Measurements from ENCODE around the gene CELSR3. TPM values are rescaled to one million over a fixed set of nuclear protein-coding genes. Genes with fewer than 3 reads are reported as not detected.

Gene CELSR3
- total RNA-seq, 1 donor from 2014 or later: 3.4 TPM

DNA sequence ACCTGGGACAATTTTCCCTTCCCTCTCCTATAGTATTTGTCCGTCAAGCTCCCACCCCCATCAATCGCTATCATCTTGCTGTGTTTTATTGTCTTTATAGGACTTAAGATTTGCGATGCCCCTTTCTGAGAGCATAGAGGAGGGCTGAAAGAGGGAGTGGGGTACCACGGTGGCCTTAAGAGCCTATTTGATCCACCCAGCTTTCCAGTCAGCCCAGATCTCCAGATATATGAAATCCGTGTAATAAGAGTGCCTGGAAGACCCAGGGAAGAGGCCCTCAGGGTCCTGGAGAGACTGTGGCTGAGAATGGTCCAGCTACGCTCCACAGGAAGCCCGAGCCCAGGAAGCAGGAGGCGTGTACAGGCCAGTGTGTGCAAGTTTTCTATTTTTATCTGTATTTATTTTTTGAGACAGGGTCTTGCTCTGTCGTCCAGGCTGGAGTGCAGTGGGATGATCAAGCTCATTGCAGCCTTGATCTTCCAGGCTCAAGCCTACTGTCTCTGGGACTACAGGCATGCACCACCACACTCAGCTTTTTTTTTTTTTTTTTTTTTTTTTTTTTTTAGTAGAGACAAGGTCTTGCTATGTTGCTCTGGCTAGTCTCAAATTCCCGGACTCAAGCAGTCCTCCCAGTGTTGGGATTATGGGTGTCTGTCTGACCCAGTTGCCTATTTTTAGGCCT, 24.0 kb upstream of the CELSR3 start:
- peak; percentile 39 for DNase-seq (ENCODE audit: low spot score)

DNA sequence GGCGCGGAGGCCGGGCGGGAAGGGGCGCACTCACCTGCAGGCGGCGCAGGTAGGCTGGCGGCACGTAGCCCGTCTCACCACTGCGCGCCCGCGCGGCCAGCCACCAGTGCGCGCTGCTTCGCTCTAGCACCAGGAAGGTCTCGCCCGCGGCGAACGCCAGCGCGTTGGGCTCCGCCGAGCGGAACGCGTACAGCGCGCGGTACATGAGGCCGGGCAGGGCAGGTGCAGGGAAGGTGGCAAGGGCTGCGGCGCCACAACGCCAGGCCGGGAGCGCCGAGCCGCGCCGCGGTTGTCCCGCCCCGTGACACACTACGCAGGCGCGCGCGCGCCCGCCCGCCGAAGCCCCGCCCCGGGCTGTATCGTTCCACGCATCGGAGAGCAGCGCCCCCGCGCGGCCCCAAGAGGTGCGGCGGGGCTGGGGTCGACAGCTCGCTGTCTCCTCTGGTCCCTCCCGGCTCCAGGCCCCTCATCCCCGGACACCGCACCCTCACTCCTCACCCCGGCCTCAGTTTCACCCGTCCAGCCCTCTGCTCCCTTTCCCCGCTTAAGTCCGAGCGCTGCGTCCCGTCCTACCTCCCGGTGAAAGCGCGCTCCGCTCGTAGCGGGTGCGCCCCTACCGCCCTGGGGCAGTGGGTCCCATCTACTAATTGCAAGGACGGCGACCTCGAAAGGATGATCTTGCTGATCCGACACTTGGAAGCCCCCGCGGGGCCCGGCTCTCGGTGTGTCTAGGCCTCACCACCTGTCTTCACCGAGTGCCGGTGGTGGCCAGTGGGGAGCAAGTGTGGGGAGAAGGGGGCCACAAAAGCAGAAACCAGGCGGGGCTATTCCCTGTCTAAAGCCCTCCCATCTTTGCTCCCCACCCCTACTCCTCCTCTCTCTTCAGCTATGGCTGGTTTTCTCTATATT, 23.2 kb upstream of the CELSR3 start, which contains the start of gene NCKIPSD:
NCKIPSD (minus strand) TSS at position 313 of the 909 bp plus-strand sequence; CDS start at position 205, 108 bp downstream.
- peak; percentile 90 for DNase-seq (ENCODE audit: low spot score)

DNA sequence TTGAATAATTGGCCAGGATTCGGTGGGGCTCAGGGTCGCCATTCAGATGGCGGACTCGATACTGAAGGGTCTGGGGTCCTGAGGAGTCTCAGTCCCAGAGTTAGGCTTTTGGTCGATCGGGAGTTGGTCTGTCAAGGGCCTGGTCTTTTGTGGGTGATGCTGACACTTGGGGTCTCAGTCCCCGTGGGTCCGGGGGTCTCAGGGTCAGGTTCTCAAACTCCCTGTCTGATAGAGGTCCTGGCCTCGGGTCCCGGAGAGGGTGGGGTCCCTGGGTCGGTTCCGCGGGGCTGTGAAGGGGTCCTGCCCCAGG, 22.6 kb upstream of the CELSR3 start:
- DNase-seq (ENCODE audit: low spot score): no peak

DNA sequence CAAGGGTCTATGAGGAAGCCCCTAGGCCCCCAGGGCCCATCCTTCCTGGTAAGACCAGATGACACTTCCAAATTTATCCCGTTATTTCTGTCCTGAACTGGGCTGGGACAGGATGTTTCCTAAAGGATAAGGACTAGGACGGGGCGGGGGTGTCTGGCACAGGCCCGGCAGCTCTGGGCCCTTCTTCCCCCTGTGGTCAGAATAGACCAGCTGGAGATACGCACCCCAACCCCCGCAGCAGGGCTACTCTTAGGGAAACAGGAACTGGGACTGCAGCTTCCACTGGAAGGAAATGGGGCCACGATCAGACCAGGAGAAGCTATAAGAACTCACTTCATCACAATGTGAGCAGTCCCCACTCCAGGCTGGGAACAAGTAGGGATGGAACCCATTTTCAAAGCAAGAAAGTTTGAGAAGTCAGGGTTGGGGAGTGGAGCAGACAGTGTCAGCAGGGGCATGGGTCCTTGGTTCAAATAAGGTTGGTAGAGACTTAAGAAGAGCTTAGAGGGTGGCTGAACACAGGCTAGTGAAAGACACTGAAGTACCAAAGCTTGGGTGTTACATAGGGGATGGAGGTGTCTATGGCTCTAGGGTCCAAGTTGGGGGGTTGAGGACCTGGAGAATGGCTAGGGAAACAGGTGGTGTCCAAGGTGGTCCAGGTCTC, 21.9 kb upstream of the CELSR3 start:
- DNase-seq (ENCODE audit: low spot score): no peak

DNA sequence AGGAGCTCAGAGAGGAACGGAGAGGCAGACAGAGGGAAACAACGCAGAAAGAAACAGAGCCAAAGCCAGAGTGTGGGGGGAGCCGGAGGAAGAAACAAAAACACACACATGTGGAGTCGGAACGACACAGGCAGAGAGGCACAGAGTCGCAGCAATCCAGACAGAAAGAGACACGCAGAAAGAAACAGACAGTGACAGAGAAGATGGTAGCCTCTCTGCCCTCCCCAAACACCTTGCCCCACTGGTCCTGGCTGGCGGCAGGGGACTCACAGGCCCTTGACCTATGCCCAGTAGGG, 21.3 kb upstream of the CELSR3 start:
- no peak for DNase-seq (ENCODE audit: low spot score)

DNA sequence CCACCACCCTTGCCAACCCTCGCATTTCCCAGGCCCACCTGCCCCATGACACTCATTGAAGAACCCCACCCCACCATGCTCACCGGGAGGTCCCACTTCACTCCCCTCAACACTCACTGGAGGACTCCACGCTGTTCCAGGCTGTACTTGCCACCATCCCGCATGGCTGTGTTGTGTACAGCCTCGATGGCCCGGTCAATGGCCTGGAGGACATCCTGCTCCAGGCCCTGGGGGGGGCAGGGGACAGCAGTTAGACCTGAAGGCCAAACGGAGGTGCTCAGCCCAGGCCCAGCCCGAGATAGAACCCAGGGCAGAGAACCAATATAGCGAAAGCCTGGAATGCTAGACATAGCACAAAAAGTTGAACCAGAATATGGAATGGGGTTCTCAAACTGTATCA, 20.1 kb upstream of the CELSR3 start:
- no peak for DNase-seq (ENCODE audit: low spot score)

DNA sequence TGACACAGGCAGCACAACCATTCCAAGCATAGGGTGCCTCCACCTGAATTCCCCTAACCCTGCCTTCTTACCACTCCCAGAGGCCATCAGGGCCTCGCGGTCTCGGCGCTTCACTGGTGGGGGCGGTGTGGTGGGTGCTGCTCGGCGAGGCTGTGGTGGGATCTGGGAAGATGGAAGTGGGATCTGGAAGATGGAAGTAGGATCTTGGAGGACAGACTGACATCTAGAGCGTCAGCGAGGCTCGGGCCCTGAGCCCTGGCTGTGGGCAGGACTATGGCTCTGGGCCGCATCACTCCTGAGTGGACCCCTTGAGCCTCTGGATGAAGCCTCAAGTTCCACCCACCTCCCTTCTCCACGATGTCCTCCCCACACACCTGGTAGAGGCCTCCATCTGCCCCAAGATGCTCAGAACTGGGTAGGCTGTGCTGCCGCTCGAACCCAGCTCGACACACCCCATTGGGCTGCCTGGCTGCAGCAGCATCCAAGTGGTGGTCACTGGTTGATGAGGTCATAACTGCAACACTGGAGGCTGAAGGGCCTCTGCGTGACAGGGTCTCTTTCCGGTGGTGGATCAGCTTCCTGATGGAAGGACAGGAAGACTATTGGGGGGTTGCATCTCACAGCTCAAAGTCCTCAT, 19.4 kb upstream of the CELSR3 start:
- no peak for DNase-seq (ENCODE audit: low spot score)

DNA sequence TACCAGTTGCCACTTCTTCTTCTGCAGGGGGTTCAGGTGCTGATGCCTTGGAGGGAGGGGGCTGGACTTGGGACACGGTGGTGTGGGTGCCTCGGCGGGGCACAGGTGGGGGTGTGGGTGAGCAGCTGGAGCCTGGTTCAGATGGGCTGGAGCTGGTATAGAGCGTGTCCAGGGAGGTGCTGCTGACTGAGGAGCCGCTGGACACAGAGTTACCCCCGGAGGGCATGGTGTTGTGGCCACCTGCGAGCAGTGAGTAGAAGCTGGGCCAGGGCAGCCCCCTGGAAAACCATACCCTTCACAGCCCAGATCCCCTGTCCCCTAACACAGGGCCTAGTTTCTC, 18.8 kb upstream of the CELSR3 start:
- no peak for DNase-seq (ENCODE audit: low spot score)

DNA sequence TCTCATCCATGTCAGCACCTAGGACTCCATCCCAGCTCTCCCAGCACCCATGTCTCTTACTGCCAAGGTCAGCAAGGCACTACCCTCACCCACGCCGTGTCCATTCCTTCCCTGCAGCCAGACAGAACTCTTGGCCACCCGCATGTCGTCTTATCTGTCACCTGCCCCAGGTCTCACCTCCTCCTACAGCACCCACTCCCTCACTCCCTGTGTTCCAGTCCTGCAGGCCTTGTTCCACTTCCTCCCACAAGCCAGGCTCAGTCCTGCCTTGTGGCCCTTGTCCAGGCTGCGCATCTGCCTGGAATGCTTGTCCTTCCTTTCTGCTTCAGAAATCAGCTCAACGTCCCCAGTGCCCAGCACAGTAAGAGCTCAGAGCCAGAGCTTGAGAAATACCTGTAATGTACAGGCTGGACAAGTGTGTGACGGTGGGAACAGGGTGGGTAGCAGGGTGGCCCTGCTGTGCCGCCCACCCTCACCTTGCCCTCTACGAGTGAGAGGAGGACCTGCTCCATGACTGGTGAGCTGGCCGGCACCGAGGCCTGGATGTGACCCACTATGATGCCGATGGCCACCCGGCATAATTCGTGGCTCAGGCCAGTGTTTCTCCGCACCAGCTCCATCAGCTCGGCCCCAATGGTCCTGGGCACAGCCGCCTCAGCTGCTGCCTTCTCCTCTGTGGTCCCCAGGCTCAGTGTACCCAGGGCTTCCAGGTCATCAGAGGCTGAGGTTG, 18.3 kb upstream of the CELSR3 start:
- DNase-seq (ENCODE audit: low spot score): no peak

DNA sequence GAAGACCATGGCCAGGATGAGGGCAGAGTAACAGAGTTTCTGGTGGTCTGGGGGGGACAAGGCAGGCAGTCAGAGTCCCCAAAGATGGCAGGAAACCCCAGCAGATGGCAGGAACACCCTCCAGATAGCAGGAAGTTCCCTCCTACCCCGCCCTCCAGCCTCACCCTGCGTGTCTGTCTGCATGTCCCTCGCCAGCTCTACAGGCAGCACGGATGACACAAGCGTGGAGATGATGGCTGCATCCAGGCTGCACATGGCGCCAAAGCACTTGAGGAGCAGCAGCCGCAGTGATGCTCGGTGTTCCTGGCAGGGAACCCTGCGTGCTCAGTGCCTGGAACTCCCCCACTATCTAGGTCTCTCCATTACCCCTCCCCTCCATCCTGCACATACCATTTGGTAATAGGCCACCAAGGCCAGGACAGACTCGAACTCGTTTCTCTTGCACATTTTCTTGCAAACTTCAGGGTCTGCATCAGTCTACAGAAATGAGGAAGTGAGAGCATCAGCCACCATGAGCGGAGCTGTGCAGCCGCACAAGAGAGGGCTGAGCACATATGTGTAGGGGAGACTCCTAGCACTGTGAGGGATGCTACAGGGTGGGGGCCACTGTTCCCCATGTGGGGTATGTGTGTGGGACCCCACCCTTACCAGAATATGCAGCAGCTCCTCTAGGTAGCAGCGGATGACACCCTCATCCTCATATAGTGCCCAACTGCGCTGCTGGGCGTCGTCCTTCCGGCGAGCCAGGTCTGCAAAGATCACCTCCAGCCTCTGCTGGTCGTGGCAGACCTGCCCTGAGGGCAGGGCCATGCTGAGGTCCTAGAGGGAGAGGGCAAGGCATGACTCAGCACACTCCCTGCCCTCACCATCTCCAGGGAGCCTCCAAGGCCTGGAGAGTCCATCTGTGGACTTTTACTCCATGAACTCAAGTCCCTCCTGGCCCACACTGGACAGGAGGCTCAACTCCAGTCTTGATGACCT, 17.0 kb upstream of the CELSR3 start:
- no peak for DNase-seq (ENCODE audit: low spot score)

DNA sequence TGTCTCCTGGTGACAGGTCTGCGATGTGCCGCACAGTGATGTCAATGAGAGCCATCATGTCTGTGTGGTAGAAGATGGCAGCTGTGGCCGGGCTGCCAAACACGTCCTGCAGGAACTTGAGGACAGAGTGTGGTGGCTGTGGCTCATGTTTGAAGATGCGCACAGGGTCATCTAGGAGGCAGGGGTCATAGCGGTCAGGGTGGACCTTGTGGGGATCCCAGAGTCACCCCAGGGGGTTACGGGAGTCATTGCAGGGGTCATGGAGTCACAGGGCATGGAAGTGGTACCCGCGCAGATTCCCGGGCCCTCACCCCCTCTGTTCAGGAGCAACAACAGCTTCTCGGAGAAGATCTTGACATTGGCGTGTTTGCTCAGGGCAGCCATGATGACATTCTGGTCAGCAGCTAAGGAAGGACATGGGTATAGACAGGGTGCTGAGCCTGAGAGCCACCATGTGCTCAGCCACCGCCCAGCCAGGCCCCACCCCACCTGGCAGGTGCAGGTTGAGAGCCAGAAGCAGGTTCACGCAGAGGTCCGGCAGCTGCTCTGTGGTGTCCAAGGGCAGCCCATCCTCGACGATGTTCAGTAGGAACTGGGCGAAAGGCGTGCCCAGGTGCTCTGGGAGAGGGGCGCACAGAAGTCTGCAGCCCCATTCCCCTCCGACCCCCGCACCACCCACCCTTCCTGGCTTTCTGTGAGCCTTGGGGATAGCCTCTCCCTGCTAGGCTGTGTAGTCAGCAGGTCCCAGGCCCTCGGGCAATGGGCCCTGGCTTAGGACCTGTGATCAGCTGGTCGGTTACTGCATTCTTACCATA, 16.1 kb upstream of the CELSR3 start:
- no peak for DNase-seq (ENCODE audit: low spot score)

DNA sequence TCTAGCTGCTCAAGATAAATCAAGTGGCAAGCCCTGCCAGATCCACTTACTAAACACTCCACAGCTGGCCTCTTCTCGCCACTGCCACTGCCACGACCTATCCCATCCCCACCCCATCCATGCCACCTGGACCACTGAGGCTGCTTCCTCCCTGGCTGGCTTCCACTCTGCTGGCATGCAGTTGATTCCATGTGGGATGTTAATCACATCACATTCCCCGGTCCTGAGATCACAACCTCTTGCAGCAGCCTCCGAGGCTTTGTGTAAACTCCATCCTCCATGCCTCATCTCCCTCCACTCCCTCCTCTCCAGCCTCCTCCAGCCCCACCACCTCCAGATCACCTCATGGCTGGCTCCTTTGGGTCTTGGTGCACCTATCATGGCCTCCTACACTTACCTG, 15.4 kb upstream of the CELSR3 start:
- no peak for DNase-seq (ENCODE audit: low spot score)

DNA sequence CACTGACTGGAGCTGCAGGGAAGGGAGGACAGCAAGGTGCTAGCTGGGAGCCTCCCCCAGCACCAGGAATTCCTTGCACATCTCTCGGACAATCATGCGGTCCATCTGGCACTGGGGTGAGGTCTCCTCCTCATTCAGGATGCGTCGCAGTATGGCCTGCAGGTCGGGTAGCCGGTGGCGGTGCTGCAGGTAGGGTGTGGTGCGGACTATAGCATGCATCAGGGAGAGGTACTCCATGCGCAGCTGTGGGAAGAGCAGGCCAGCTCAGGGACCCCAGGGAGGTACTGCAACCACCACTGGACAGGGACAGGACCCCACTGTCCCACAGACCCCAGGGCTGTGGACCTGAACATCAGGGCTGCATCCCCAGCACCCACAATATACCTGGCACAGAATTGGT, 11.8 kb upstream of the CELSR3 start:
- DNase-seq (ENCODE audit: low spot score): no peak

DNA sequence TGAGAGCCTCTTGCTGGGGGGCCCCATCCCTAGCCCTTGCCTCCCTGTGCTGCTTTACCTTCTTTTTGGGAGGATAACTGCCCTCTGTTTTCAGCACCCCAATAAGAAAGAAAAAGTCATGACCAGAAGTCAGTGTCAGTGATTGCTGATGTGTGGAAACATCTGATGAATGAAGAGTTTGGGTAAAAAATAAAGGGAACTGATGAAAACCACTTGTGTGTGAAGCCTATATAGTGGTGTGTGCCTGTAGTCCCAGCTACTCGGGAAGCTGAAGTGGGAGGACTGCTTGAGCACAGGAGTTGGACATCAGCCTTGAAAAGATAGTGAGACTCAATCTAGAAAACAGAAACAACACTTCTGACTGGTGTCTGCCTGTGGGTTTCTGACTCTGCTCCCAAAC, 9.8 kb upstream of the CELSR3 start:
- DNase-seq (ENCODE audit: low spot score): no peak

DNA sequence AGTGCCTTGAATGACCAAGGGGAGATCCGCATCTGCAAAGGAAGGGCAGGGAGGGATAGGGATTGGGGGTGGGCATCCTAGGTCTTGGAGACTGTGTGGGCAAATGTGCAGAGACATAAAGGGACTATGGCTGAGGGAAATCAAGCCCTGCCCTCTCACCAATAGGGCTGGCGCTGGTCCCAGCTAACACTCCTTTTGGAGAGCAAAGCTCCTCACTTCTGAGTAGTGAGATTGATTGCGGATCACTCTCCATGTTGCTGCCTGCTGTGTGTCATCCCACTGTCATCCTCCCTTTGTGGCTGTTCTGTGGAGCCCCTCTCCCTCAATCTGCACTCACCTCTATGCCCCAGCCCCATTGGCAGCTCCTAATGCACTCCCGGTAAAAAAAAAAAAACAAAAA, 2.2 kb upstream of the CELSR3 start:
- DNase-seq (ENCODE audit: low spot score): no peak

DNA sequence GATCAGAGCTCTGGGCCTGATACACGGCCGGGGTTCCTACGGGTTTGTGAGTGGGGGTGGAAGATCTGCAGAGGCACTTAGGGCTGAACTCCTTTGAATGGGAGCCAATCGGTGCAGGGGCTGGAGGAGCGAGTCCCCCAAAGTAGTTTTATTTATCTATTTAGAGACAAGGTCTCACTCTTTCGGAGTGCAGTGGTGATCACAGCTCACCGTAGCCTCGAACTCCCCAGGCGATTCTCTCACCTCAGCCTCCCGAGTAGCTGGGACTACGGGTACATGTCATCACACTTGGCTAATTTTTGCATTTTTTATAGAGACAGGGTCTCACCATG, 1.6 kb upstream of the CELSR3 start:
- DNase-seq (ENCODE audit: low spot score): no peak

DNA sequence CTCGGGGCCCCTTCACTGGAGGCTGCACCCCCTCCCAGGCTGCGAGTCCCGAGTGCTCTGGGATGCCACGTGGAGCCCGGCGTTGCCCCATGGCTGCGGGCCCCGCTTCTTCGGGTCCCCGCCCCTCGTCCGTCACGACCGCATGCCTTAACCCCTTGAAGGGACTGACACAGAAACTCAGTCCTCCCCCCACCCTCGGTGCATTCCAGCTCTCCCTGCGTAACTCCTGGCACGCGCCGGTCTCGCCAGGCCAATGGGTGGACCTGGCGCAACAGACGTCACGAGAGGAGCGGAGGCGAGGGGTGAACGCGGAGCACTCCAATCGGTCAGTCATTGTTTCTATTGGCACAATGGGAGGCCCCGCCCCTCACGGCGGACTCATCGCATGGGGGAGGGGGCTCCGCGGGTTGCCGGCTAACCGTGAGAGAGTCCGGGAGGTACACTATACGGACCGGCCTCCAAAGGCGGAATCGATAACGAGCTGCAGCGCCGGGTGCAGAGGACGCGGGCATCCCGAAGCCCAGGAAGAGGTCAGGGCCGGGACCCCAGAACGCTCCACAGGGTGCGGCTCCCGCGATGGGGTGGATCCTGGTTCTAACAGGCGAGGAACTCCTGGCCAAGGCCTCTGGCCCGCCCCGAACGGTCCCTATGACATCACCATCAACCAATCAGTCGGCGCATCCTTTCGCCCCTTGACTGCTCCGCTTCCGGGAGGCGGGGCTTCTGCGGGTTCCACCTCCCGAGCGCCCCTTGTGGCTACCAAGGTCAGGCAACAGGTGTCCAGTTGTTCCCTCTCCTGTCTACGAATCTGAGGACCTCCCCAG, 1.0 kb upstream of the CELSR3 start:
- DNase-seq (ENCODE audit: low spot score): peak; percentile 98

DNA sequence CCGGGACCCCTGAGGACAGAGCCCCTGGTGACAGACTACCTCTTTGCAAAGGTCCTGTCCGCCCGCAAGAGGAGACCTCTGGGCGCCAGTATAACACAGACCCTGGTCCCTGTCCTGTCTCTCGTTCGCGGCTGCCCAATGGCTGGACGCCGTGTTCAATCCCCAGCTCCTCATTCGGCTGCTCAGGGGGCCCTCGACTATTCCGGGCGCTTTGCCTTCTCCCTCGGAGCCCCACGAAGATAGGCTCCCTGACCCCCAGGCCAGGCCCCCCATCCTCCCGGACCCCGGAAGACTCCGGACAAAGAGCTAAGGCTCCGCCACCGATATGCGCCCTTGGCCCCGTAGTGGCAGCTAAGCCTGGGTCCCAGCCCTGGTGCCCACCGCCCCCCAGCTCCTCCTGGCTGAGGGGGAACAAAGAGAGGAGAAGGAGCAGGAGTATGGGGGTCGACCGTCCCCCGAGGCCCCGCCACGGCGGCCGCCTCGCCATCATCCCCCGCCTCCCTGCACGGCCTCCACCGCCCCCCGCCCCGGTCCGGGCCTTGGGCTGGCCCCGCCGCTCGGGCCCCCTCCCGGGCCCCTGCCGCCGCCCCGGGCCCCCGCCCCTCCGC, 437 bp downstream of the CELSR3 start:
- DNase-seq (ENCODE audit: low spot score): no peak

Measured in umbilical cord (tissue), 2 donors.